HCEC 1CT (cell line): ENCODE data around the gene GPER1.
"Not testable (repeated sequence)": the region's sequence is repeated elsewhere in the genome, so short reads cannot be mapped to it uniquely, and the experiment has no call there.

Experiments used
- DNase-seq: peaks from one replicate; pipeline ENCODE4 v3.0.0-alpha.2; 2017

The GPER1 gene

DNA sequence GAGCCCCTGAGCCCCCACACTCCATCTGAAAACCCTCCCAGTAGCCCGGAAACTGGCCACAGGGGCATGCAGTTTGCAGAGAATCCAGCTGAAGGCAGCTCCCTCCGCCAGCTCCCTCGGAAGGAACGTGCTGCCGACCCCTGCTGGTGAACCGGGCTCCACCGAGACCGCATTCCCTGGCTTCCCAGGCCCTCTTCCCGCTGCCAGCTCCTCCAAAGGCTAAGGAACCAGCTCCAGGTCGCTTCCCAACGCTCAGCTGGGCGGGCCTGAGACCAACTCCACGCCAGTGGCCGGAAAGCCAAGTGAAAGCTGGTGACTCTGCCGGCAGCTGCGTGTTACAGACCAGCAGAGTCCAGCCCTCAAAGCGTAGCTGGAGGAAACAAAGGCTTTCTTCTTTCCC is 35.8 kb downstream of the GPER1 start:
- DNase-seq, result peak; percentile 38

DNA sequence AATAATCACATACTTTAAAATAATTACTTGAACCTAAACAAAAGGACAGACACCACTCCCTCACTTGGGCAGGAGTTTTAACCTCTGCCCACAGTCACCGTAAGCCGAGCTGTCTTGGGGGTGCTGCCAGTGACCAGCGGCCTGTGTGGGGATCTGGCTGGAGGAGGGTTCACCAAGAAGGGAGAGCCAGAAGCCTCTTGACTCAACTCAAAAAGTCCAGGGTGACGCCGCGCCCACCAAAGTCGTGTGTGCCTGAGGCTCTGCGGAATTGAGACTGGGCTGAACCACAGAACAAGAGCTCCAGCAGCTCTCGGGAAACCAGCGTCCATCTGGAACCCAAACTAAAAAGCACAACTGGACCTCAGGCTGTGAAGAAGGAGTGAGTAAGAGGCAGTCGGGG is 36.3 kb downstream of the GPER1 start:
- DNase-seq, result no peak

DNA sequence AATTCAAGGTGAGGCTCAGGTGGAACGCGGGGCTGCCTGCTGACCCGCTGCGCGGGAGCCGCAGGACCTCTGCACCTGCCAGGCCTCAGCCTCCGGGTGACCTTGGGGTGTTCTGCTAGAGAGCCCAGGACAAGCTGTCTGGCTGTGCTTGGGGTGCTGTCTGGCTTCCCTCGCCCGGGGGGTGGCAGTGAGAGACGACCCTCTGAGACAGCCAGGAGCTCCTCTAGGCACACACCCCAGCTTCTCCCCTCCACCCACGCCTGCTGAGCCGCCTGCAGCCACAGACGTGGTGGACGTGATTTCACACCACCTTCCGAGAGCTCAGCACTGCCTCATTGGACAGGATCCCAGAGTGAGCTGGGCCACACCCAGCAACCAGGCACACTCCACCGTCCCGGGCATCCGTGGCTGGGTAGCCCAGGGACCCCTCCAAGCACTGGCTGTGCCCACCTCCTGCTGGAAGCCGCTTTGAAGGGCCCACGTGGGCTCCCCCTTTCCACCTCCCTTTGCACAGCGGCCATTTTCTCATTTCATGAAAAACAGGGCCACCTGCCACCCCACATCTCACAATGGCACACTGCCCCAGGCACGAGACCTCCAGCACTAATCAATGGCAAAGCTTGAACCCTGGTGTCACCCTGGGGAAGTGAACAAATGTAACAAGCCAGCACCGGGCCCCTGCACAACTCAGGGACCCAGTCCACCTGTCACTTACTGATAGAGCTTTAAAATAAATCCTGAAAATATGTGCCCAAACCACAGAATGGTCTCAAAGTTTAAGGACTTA is 37.1 kb downstream of the GPER1 start:
- no peak for DNase-seq

DNA sequence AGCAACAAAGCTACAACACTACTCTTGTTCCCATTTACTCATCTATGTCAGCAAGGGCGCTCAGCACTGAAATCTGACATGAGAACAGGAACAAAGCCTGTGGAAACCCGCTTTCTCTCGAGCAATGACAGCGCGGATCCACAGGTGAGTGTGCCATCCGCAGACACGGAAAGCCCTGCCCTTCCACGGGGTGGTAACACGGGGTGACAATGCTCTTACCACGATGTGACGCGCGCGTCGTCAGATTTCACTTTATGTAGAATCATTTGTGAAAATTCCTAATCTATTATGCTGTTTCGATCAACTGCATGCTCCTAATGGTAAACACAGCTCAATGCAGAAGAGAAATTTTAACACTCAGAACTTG is 37.7 kb downstream of the GPER1 start:
- no peak for DNase-seq

DNA sequence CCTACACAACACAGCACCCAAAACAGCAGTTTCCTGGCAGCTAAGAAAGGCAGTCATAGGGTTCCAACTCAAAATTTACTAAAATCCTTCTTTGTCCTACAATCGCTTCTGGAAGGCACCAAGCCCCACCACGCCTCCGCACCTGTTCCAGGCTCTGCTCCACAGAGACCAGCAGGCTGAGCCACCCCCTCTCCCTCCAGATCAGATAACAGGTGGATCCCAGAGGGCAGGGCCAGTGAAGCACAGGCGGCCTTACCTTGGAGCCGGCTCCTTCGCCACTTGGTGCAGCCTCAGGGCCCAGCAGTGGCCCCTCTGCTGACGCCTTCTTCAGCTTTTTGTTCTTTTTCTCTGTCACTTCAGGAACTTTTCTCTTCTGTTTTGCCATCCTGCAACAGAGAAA is 39.1 kb downstream of the GPER1 start:
- DNase-seq, result no peak

DNA sequence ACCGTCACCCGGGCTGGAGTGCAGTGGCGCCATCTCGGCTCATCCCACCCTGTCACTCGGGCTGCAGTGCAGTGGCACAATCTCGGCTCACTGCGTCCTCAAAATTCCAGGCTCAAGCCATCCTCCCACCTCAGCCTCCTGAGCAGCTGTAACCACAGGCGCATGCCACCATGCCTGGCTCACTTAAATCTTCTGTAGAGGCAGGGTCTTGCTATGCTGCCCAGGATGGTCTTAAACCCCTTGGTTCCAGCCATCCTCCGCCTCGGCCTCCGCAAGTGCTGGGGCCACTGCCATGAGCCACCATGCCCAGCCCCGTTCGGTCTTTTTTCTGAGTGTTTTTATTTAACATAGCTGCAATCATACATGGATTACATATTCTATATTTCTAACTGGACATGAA is 41.5 kb downstream of the GPER1 start:
- no peak for DNase-seq

DNA sequence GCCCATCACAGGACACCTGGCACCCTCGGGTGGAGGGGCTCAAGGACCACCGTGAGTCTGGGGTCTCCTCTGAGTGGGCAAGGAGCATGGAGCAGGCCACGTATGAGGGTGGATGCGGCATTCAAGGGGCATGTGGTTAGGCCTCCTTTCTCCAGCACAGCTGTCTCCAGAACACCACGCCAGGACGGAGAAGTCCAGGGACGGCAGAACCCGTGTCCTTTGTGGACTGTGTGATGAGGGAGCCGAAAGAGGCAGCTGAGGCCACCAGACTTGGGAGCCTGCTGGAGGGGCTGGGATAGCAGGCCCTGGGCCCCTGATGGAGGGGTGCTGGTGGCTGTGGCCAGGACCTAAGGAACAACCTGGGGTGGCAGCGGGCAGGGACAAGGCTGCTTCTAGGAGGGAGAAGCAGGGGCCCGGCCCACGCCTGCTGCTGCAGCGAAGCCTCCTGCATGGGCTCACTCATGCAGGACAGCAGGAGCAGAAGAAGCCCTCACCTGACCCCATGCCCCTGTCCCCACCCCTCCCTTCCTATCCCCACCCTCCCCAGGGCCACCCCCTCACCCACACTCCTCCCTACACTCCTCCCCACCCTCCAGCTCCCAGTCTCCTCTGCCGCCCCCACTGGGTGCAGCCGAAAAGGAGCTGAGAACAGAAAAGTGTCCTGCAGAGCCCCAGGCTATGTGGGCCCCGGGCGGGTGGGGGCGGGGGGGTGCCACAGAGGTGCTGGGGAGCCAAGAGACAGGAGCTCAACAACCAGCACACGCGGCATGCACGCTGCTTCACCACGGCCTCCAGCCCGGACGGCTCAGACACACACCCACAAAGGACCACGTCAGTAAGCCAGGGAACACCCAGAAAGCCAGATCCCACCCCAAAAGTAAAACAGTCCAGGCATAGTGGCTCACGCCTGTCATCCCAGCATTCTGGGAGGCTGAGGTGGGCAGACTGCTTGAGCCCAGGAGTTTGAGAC is 42.4 kb downstream of the GPER1 start:
- no peak for DNase-seq

DNA sequence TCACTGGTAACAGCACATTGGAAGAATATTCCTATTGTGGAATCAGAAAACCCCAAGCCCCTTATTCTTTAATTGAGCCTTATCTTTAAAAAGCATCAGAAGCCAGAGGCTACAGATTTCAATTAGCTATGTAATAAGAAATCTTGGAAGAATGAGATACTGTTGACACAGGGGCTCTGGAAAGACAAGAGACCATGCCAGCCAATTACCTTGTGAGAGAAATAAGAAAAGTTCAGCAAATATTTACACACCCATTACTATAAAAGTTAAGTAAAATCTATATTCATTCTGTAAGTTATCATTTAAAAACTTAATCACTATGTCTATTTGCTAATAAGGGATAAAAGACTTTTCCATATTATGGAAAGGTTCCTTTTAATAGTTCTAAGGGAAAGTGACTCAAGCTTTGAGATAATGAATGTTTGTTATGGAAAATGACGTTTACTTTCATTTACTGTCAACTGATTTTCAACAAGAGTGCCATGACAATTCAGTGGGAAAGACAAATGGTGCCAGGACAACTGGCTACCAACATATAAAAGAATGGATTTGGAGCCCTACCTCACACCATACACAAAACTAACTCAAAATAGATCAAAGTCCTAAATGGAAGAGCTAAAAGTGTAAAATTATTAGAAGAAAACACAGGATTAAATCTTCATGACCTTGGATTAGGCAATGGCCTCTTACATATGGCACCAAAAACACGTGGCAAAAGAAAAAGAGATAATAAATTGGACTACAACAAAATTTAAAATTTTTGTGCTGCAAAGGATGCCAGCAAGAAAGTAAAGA is 43.8 kb downstream of the GPER1 start:
- no peak for DNase-seq

DNA sequence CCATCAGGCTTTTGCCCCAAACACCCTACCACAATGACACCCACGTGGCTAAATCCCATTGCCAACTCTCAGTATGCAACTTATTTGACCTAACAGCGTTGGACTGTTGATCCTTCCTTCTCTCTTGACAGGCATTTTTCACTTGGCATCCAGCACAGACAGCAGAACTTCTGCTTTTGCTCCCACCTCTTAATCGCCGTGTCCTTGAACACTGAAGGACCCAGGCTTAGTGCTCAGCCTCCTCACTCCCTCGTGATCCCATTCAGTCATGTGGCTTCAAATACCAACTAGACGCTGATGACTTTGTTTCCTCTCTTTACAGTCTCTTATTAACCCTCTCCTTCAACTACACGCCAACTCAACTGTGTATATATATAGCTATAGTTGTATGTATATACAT is 47.0 kb downstream of the GPER1 start:
- no peak for DNase-seq

DNA sequence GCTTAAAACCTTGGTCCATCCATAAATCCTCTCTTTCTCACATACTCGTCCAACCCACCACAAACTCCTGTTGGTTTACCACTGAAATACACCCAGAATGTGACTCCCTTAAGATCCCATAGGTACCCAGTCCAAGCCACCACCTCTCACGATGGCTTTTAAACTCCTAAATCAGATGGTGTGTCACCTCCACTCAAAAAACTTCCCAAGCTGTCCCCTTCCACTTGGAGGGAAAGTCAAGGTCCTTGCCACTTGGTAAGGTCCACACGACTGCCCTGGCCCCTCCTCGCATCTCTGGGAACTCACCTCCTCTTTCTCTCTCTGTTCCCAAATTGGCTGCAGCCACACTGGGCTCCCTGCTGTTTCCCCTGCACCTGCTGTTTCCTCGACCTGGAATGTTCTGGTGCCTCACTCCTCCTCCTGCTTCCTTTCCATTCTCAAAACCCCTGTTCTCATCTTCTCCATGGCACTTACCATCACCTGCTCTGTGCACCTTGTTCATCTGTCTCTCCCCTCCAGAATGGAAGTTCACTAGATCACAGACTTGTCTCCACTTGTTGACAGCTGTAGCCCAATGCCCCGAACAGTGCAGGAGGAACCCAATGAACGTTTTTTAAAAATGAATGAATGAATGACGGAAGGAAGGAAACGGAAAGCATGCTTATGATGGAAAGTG is 49.1 kb downstream of the GPER1 start:
- no peak for DNase-seq

DNA sequence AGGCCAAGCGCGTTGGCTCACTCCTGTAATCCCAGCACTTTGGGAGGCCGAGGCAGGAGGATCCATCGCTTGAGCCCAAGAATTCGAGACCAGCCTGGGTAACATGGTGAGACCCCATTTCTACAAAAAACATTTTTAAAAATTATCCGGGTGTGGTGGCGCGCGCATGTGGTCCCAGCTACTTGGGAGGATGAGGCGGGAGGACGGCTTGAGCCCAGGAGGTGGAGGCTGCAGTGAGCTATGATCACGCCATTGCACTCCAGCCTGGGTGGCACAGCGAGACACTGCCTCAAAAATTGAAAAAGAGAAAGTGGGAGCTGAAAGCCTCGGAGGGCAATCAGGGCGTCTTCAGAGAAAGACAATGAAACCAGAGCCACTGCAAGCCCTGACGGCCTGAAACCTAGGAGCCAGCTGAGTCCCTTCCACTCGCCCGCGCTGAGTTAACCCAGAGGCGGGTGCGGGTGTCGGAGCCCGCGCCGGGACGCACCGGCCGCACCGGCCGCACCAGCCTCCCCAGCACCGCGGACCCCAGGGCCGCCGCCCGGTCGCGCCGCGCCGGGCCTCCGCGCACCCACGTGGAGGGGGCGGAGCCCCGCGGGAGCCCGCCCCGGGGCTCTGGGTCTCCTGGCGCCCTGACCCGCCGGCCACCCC is 49.7 kb downstream of the GPER1 start:
- no peak for DNase-seq

DNA sequence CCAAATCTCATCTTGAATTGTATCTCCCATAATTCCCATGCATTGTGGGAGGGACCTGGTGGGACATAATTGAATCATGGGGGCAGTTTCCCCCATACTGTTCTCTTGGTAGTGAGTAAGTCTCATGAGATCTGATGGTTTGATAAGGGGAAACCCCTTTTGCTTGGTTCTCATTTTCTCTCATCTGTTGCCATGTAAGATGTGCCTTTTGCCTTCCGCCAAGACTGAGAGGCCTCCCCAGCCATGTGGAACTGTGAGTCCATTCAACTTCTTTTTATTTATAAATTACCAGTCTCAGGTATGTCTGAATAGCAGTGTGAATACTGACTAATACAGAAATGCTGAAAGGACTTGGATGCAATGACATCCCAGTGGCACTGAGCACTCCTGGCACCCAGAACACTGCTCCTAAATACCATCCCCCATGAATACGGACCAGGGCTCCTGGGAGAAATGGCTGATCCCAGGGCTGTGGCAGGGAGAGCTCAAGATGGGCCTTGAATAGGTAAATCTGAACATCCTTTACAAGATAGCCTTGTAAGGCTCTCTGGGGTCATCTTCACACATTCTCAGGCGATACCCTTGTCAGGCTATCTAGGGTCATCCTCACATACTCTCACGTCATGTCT is 52.7 kb downstream of the GPER1 start:
- no peak for DNase-seq

DNA sequence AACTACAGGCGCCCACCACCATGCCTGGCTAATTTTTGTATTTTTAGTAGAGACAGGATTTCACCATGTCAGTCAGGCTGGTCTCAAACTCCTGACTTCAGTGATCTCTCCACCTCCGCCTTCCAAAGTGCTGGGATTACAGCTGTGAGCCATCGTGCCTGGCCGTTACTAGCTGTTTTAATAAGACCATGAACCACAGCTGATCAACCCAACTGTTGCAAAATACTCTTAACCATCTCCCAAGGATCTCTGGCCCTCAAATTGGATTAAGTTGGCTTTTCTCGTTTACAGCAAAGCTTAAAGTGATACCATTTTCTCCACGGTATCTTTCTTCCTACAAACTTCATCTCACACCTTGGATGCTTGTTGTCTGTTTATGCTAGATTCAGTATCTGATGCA is 53.7 kb downstream of the GPER1 start:
- no peak for DNase-seq

DNA sequence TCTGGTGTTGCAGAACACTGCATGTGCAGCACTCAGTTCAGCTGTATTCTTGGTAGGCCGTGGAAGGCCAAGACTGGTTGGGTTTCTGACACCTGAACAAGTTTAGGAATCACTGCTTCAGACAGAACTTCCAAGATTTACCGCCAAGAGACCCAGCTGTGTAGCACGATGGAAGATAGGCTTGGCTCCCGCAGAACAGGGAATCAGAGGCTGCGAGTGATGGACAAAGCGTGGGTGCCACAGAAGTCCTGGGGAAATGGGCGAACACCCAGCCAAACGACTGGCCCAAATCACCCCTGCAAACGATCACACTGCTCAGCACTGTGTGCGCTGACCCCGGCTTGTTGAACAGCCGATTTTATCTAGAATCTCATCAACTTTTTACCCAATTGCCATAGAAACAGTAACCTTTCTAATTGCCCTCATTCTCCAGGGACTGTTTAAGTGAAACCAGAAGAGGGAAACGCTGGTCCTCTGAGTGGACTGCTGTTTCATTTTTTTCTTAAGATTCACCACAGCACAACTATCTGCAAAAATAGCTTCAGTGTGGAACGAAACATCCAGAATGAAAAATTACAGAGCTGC is 54.2 kb downstream of the GPER1 start:
- no peak for DNase-seq

DNA sequence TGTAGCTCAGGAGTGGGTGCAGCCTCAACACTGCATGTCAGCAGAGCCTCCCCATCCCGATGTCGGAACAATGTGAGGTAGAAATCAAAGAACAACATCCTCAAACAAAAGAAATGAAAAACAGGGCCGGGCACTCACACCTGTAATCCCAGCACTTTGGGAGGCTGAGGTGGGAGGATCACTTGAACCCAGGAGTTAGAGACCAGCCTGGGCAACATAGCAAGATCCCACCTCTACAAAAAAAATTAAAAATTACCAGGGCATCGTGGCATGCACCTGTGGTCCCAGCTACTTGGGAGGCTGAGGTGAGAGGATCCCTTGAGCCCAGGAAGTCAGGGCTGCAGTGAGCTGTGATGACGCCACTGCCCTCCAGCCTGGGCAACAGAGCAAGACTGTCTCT is 55.1 kb downstream of the GPER1 start:
- not testable (repeated sequence) for DNase-seq
